C4-2B (cell line): Measurements from ENCODE around the gene GYPC.

Experiments used
- ZFX ChIP-seq: fragments of 450-650 bp; IDR thresholded peaks from 2 replicates; pipeline ENCODE4 v1.6.1; 2017
- TF ChIP-seq, protein P1 (sequence below): fragments of 450-650 bp; conservative IDR thresholded peaks from 2 replicates; pipeline ENCODE4 v1.5.1; 2017; ENCODE audit warnings: mild to moderate bottlenecking

DNA sequence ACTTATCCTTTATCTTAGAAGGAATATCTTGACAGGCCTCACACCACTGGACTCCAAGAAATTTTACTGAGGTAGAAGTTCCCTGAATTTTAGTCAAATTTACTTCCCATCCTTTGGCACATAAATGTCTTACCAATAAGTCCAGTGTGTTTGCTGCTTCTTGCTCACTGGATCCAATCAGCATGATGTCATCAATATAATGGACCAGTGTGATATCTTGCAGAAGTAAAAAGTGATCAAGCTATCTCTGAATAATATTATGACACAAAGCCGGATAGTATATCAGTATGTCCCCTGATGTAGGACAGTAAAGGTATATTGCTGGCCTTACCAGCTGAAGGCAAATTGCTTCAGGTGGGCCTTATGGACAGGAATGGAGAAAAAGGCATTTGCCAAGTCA, 6.9 kb upstream of the GYPC start:
- no peak for TF ChIP-seq ZFX
- TF ChIP-seq, protein P1, sequence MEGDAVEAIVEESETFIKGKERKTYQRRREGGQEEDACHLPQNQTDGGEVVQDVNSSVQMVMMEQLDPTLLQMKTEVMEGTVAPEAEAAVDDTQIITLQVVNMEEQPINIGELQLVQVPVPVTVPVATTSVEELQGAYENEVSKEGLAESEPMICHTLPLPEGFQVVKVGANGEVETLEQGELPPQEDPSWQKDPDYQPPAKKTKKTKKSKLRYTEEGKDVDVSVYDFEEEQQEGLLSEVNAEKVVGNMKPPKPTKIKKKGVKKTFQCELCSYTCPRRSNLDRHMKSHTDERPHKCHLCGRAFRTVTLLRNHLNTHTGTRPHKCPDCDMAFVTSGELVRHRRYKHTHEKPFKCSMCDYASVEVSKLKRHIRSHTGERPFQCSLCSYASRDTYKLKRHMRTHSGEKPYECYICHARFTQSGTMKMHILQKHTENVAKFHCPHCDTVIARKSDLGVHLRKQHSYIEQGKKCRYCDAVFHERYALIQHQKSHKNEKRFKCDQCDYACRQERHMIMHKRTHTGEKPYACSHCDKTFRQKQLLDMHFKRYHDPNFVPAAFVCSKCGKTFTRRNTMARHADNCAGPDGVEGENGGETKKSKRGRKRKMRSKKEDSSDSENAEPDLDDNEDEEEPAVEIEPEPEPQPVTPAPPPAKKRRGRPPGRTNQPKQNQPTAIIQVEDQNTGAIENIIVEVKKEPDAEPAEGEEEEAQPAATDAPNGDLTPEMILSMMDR, result no peak
